GM12891 (cell line): ENCODE measurements around the gene NAPB.
A peak's percentile ranks its signal among the peaks of the same experiment; 100 is the strongest.

Experiments used
- DNase-seq: peaks from one replicate; pipeline ENCODE4 v3.0.0; 2011; ENCODE audit warnings: low spot score; ENCODE audit not compliant: insufficient read length
- FAIRE-seq: peaks from 2 replicates; lab custom pipeline; 2011; peaks lifted over from hg19 to GRCh38; lab: Jason Lieb, UNC
- PAX5 ChIP-seq: IDR thresholded peaks from 2 replicates; pipeline ENCODE4 v1.6.1; 2011; ENCODE audit warnings: low read length, moderate library complexity, mild to moderate bottlenecking; ENCODE audit not compliant: insufficient read depth, severe bottlenecking
- POLR2A ChIP-seq: IDR thresholded peaks from 2 replicates; pipeline ENCODE4 v1.6.1; 2011; ENCODE audit warnings: low read depth, low read length, control low read depth
- POLR2AphosphoS5 ChIP-seq: IDR thresholded peaks from 2 replicates; pipeline ENCODE4 v1.6.1; 2011; ENCODE audit warnings: low read depth, low read length, control low read depth
- POU2F2 ChIP-seq: IDR thresholded peaks from 2 replicates; pipeline ENCODE4 v1.6.1; 2011; ENCODE audit warnings: low read depth, mild to moderate bottlenecking, control low read depth, low read length, moderate library complexity
- SPI1 ChIP-seq: IDR thresholded peaks from 2 replicates; pipeline ENCODE4 v1.6.1; 2011; ENCODE audit warnings: low read depth, low read length, control low read depth
- TAF1 ChIP-seq: IDR thresholded peaks from 2 replicates; pipeline ENCODE4 v1.6.1; 2011; ENCODE audit warnings: low read depth, low read length, control low read depth

Gene NAPB

GRCh38 chr20:23332467-23332866, 88.8 kb downstream of the NAPB start:
- no peak for TF ChIP-seq POLR2AphosphoS5
- no peak for TF ChIP-seq POU2F2
- no peak for TF ChIP-seq SPI1
- no peak for TF ChIP-seq POLR2A
- TF ChIP-seq PAX5 = no peak
- TF ChIP-seq TAF1 = no peak
- no peak for FAIRE-seq
- DNase-seq = no peak

- FAIRE-seq = peak; percentile 47
- no peak for DNase-seq
Measured at GRCh38 chr20:23331450-23332350, 89.6 kb downstream of the NAPB start.

GRCh38 chr20:23327617-23328333, 93.5 kb downstream of the NAPB start:
- DNase-seq (no peak), FAIRE-seq (no peak)
- TF ChIP-seq POLR2AphosphoS5 = no peak
- no peak for TF ChIP-seq POLR2A
- no peak for TF ChIP-seq POU2F2
- no peak for TF ChIP-seq SPI1
- TF ChIP-seq PAX5 = no peak

More at GRCh38 chr20:23331450-23332350, 89.6 kb downstream of the NAPB start:
- TF ChIP-seq SPI1 = peak; percentile 6; the same call in 1 of the 2 replicates
- no peak for TF ChIP-seq POLR2A

GRCh38 chr20:23326774-23327173, 94.5 kb downstream of the NAPB start:
- no peak for DNase-seq
- TF ChIP-seq TAF1 = no peak
- TF ChIP-seq POU2F2 = no peak
- no peak for TF ChIP-seq SPI1
- TF ChIP-seq POLR2AphosphoS5 = no peak
- TF ChIP-seq PAX5 = no peak
- no peak for TF ChIP-seq POLR2A
- no peak for FAIRE-seq

GRCh38 chr20:23325107-23325506, 96.2 kb downstream of the NAPB start:
- DNase-seq (no peak), FAIRE-seq (no peak)
- no peak for TF ChIP-seq SPI1
- no peak for TF ChIP-seq POLR2AphosphoS5
- no peak for TF ChIP-seq TAF1
- TF ChIP-seq PAX5 = no peak
